SKM-1 treated with dmso at 0.1 percent for 144 hours (cell line): Measurements from ENCODE around the gene ZBTB7B.
A peak's percentile ranks its signal among the peaks of the same experiment; 100 is the strongest.

Experiments used
- DNase-seq: peaks from one replicate; lab custom pipeline; 2025; ENCODE audit not compliant: unreplicated experiment; lab: John Stamatoyannopoulos, UW

ZBTB7B gene

DNA sequence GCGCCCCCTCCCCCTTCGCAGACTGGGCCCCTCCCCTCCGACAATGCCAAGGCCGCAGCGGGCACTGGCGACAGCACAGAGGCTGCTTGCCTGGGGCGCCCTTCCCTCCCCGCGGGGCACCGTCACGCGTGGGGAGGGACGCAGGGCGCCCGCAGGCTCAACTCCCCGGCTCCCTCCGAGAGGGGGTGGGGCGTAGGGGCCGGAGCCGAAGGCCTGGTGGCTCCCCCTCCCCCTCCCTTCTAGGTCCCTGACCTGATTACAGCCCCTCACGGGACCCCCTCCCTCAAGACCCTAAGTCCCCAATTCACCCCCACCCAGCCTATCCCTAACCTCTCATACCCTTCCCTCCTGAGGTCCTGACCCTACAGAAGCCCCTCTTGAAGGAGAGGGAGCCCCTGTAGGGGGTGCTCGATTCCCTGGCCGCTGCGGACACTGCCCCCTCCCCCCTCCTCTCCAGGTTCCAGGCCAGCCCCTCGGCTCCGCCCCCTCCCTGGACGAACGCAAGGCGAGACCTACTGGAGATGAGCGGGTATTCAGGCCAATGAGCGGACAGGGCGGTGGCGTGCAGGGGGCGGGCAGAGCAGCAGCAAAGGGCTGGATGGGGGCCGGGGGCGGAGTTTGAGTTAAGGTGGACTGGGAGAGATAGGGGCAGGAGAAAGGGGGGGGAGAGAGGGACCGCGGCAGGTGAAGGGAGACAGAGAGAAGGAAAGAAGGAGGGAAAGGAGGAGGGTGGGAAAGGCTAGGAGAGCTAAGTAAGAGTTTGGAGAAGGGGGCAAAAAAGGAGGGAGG is 733 bp upstream of the ZBTB7B start:
- DNase-seq = peak; percentile 100

DNA sequence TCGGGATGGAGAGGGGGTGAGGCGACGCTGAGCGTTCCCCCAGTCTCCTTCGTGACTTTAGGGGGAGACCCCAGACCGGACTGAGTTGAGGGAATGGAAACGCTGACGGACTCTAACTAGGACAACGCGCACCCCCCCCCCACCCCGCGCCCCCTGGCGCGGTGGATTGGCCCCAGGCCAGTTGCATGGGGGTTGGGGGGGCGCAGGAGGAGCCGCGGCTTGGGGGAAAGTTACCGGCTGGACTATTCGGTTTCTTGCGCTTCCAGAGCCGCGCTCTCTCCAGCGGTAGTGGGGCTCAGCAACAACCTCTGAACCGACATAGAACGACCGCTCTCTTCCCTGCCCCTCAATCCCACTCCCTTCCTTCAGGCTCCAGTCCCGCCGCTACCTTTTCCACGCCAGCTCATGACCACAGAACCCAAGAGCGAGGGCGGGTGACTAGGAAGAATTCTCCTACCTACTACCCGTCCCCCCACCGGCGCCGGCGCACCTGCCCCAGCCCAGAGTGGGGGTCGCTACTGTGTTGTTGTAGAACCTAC is 694 bp downstream of the ZBTB7B start:
- DNase-seq = no peak

DNA sequence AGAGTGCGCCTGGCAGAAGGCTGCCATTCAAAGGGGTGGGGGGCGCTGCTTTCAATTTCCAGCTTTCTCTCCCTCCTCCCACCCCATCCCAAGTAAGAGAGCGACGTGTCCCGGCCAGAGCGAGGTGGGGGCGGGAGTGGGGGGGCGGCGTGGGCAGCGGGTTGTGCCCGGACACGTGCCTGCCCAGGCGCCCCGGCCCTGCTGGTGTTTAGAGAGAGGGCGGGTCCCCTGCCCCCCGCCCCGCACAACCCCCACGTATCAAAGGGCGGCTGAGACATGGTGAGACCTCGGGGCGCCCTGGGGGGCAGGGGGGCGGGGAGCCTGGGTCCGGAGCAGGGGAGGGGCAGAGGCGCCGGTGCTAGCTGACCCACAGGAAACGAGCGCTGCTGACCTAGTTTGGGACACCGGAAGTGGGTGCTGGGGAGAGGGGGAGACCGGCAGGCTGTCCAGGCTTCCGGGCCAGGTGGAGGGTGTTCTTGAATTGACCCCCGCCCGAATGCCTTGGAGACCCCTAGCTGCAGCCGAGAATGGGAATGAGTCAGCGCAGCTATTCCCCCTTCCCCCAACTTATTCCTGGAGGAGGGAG is 1.3 kb downstream of the ZBTB7B start:
- no peak for DNase-seq

DNA sequence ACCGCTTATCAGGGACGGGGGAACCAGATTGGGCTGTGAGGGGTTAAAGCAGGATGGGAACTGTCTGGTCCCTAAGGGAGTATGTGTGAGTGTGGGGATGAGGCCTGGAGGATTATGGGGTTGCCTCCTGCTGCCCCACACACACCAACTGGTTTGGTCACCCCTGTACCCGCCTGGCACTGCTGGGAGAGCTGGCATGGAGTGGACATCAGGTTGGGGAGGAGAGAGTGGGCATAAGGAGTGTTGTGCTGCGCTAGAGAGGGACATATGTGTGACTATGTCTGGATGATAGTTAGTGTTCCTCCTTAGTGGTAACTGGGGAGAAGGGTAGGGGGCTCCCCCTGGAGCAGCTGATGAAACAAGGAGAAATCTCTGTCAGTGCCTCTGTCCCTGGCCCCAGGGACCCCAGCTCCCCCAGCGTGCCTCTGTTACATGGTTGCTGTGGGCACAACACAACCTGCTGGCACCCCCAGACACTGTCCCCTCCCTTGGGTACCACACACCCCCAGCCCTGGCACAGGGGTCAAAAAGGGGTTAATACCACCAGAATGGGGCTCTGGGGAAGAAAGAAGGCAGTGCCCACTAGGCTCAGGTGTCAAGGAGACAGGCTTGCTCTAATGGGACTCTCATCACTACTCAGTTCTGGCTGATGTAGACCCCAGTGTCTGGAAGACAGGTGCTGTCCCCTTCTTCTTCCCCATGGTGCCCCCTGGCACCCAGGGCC is 1.9 kb downstream of the ZBTB7B start:
- DNase-seq = no peak

DNA sequence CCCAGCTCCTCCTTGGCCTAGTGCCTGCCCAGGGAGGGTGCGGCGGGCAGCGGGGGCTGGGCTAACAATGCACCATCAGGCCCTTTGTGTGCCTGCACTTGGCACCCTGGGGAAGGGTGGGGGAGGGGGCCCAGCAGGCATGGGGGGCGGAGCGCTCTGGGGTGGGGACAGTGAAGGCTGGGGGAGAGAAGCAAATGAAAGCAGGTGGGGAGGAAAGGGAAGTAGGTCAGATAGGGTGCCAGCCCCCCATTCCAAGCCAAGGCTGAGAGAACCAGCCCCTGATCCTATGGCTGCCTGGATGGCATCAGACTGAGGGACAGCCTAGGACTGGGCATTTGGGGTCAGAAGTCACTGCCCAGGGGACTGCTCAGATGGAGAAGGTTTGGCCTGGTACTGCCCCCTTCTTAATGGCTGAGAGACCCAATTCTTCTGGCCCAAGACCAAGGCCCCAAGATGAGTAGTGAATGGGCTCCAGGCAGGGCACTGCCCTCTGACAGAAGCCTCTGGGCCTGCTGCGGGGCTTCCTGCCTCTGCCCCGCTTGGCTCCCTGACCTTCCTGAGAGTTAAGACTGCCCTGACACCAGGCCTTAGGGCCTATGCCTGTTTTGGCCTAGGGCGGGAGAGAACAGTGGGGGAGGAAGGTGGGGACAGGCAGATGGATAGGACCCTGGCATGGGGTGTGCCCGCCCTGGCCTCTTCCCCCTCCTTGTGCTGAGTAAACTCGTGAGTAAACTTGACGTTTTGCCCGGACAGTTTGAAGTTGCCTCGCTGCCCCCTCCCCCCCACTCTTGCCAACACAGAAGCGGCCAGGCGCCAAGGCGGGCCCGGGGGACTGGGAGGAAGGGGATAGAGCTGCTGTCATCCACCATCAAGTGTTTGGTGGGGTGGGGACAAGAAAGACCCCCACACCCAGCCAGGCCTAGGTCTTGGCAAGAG is 2.7 kb downstream of the ZBTB7B start:
- no peak for DNase-seq

DNA sequence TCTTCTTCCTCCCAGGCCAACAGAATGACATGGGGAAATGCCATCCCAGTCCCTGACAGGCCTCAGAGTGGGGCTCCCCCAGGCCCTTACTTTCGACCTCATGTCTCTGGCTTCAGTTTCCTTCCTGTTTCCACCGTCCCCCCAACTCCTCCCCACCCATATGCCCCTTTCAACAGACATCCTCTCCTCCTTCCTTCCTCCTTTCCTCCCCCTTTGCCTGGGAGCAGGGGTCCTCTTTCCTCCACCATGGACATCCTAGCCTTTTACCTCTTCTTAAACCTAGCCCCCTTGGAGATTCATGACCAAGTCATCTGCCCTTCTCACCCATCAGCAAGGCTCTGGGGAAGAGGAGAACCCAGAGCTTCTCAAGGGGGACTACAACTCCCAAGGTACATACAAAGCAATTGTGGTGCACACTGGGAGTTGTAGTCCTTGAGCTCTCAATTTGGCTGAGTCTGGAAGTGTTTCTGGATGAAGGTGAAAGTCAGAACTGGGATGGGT is 4.0 kb downstream of the ZBTB7B start:
- DNase-seq = peak; percentile 90

DNA sequence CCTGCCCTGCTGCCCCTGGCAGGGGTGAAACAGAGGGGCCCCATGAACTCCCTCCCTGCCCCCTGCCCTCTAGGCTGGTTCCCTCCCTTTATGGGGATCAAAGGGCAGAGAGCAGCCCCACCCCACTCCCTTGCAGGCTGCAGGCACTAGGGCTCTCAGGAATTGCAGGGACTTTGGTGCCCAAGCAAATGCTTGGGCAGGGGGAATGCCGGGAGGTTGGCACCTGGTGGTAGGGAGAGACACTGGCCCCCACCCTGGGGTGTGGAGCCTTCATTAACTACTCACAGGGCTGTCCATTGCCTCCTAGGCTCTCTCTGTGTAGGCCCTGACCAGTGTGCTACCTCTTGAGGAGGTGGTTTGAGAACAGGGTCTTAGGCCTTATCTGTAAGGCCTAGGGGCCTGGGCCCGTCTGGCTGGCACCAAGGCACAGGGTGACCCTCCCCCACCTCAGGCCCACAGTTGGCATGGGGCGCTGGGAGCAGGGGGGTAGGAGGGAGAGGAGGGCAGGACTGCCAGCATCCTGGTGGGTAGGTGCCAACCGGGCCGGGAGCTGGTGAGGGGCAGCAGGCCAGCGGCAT is 4.7 kb downstream of the ZBTB7B start:
- no peak for DNase-seq

DNA sequence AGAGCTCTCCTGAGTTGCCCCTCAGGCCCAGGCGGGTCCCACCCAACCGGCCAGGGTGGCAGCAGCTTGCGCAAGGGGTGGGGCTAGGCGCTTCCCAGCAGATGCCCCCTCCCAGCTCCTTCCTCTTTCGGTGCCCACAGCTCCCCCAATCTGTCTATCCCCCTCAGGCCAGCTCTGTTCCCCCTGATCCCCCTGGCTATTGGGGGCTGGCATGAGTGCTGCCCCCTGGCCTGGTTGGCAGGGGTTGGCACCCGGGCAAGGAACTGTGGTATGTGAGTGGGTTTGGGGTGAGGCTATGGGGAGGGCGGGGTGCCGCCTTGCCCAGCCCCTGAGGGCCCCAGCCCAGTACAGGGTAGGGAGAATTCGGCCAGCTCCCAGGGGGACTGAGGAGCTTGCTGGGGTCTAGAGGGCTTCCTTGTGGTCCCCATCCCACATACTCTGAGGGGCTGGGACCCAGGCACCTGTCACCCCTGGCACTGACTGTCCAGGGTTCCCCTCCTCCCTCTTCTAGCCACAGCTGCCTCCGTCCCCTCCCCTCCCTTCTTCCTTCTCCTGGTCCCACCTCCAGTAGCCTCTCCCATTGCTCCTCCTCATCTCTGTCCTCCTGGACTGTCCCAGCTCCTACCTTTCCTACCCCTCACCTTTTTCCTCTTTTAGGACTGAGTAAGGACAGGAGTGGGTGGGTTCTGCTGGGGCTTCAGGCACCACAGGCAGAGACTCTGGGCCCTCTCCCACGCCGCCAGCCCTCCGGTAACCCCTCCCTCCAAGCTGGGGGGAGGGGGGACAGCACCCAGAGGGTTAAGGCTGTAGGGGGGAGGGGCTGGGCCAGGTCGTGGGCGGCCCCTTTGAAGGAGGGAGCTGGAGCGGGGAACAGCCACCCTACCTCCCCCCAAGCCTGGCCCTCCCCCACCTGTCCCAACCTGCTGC is 5.7 kb downstream of the ZBTB7B start:
- peak; percentile 21 for DNase-seq

DNA sequence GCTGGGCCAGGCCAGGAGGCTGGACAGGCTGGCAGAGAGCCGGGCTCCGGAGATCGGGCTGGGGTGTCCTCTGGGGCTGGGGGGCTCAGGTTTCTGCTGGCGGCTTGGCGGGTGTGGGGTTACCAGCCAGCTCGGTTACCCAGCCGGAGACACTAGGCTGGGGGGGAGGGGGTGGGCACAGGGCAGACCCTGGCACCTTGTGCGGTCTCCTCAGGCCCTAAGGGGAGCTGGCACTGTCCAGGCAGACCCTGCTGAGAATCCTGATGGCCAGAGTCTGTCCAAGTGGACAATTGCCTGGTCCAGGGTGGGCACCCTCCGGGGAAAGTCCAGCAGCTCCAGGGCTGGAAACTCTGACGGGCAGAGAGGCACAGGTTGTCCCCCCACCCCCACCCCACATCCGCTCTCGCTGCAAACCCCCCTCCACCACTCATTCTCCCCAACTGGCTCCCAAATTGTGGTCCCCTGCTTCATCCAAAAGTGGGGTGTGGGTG is 6.7 kb downstream of the ZBTB7B start:
- DNase-seq = no peak

DNA sequence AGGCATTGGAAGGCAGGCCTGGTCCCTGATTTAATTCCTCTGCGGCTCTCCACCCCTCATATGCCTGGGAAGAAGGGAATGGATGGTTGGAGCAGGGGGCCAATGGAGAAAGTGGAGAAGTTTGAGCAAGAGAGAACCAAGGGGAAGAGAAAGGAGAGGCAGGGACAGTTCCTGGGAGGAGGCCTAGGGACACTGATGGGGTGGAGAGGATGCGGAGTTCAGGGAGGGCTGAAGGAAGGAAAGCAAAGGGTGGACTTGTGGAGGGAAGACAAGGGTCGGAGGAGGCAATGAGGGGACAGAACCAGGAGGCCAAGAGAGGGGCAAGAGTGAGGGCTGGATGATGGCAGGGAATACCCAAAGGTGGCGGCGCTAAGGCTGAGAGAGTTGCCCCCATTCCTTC is 7.1 kb downstream of the ZBTB7B start:
- no peak for DNase-seq

DNA sequence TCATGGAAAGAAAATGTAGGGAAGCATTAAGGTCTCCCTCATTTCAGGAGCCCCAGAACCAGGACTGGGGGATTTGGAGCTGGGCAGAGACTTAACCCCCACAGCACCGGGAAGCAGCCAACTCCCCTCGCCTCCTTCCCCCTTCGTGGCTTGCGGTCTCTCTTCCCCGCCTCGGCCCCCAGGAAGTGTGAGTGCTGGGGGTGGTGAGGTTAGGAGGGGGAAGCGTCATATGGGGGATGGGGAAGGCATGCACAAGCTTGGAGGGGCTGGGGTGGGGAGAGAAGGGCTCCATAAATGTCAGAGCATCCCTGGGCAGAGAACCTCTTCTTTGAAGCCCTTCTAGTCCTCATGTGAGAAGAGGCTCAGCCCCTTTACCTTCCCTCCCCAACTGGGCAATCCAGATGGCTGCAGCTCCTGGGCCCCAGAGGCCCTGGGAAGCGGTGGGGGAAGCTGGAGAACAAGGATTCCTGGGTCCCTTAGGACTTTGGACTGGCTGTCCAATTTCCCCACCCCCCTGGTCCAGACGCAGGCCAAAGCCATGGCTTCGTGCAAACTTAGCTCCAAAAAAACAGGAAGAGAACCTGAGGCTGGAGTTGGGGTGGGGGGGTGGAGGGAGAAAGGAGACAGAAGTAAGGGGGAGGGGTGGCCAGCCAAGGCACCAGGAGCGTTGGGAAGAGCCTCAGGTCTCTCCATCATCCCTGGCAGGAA is 7.8 kb downstream of the ZBTB7B start:
- DNase-seq = peak; percentile 73

DNA sequence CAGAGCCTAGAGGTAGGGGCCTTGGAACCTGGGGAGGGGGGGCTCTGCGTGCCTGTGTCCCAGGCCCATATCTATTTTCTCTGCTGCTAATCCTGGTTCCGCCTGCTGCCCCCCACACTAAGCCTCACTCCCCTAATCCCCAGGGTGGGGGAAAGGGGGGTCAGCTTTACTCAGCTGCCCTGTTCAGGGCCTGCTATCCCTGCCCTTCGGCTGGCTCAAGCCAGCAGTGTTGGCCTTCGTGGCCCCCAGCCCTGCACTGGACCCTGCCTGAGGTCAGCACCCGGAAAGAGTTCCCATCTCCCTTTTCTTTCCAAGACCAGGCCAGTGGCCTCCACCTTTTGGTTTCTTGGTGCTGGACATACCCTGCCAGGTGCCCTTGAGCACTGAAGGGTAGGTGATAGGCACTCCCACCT is 8.4 kb downstream of the ZBTB7B start:
- no peak for DNase-seq

DNA sequence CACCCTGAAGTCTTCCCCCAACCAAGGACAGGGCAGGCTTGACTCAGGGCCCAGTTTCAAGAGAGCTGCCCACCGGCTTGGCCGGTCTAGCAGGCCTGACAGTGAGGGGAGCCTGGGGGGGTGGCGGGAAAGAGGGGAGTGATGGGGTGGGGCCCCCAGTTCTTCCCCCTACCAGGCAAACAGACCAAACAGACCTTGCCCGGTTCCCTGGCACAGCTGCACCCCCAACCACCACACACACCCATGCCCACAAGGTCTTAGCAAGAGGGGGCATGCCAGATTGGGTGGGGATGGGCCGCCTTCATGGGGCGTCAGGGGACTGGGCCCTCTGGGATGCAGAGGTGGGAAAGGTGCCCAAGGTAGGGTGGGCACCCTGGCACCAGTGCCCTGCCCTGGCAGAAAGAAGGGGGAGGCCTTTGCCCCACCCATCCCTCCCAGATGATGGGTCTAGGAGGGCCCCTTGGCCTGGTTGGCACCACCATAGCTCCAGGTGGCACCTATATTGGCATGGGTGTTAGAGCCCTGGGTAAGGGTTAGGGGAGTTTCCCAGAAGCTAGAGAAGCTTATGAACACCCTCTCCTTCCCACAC is 8.9 kb downstream of the ZBTB7B start:
- DNase-seq = no peak

DNA sequence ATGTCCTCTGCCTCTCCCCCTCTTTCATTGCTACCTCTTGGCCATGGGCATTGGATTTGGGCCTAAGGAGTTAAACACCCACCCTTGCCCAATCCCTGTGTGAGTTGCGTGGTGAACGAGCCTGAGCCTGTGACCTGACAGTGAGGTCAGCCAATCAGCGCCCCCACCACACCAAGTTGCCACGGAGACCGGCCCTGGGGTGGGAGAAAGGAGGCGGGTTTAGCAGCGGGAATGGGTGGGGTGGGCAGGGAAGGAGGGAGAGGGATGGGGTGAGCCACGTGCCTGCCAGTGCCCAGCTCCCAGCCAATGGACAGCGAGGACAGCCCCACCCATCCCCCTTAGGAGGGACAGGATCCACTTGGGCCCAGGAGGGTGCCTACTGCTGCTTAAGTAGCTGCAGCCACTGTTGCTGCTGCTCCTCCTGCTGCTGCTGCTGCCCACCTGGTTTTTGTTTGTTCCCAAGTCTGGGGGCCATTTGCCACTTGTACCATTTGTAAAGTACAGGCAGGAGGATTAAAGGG is 9.5 kb downstream of the ZBTB7B start:
- DNase-seq = peak; percentile 40

DNA sequence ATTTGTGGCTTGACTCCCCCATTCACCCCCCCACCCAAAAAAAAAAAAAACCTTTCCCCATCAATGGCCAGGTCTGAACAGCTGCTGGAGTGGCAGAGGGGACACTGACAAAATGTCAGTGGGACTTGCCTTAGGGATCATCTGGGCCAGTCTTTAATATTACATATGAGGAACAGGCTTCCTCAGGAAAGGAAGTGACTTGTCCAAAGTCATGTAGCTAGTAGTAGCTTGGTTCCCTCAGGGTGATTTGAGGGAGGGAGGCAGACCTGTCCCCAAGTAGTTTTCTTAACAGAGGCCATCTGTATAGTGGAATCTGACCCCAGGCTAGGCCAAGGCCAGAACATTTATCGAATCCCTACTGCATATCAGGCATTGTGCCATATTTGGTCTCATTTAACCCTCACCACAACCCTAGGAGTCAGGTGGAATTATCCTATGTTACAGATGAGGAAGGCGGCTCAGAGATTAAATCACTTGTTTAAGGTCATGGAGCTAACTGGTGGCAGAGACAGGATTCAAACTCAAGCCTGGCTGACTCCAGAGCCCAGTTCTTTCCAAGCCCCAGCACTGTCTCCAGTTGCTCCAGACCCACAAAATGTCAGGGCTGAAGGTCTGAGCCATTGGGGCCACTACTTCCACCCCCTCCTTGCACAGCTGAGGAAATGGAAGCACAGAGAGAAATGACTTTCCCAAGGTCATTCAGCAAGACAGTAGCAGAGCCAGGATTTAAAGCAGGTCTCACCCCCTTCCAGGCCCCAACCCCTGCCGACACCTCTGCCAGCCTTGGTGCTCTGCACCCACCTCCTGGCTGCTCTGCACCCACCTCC is 10.4 kb downstream of the ZBTB7B start:
- peak; percentile 59 for DNase-seq

DNA sequence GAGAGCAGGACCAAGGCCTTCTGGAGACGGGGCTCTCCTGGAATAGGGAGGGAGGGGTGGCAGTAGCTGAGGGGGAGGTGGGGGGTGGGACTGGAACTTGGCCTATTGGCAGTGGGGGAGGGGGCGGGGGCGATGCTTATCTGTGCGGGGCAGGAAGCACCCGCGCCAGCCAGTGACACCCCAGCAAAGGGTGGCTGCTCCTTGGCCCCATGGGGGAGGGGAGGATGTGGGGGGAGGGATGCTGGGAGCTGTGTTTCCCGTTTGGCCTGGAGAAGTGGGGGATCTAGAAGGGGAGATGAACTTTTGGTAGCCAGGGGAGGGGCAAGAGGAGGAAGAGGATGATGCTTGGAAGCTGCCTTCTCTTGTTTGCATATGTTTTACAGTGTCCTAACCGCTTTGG is 11.0 kb downstream of the ZBTB7B start:
- no peak for DNase-seq
